GM13977 (cell line): ENCODE data around the gene DAND5.
A peak's percentile ranks its signal among the peaks of the same experiment; 100 is the strongest.

Experiments used
- DNase-seq: peaks from one replicate; pipeline ENCODE4 v3.0.0; 2012; ENCODE audit warnings: low spot score
- in situ Hi-C: fragments of 300-500 bp; cut with MboI; formaldehyde crosslinking; loops from one replicate; pipeline ENCODE4 v1.12.0; 2022; ENCODE audit warnings: low sequenced_read_pairs, low pct_unique_long_range_greater_than_20kb, mixed read lengths, inconsistent platforms; ENCODE audit not compliant: unreplicated experiment
- TF ChIP-seq, protein P1 (sequence below): IDR thresholded peaks from 2 replicates; pipeline ENCODE4 v1.5.1; 2012; ENCODE audit warnings: mild to moderate bottlenecking, control low read depth; ENCODE audit not compliant: insufficient read depth; ENCODE audit errors: extremely low read depth, missing control alignments

The DAND5 gene

DNA sequence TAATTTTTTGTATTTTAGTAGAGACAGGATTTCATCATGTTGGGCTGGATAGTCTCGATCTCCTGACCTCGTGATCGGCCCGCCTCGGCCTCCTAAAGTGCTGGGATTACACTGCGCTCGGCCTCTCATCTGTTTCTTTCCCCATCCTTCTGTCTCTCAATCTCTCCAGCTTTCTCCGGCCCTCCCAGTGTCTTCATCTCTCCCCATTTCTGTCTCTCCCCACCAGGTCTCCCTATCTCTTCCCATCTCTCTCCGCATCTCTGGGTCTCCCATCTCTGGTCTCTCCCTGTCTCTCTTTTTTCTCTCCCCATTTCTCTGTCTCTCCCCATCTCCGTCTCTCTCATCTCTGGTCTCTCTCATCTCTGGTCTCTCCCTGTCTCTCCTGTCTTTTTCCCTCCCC, 13.7 kb downstream of the DAND5 start:
- in situ Hi-C loops = no loop called here
- TF ChIP-seq, protein P1, sequence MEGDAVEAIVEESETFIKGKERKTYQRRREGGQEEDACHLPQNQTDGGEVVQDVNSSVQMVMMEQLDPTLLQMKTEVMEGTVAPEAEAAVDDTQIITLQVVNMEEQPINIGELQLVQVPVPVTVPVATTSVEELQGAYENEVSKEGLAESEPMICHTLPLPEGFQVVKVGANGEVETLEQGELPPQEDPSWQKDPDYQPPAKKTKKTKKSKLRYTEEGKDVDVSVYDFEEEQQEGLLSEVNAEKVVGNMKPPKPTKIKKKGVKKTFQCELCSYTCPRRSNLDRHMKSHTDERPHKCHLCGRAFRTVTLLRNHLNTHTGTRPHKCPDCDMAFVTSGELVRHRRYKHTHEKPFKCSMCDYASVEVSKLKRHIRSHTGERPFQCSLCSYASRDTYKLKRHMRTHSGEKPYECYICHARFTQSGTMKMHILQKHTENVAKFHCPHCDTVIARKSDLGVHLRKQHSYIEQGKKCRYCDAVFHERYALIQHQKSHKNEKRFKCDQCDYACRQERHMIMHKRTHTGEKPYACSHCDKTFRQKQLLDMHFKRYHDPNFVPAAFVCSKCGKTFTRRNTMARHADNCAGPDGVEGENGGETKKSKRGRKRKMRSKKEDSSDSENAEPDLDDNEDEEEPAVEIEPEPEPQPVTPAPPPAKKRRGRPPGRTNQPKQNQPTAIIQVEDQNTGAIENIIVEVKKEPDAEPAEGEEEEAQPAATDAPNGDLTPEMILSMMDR = no peak
- no peak for DNase-seq

DNA sequence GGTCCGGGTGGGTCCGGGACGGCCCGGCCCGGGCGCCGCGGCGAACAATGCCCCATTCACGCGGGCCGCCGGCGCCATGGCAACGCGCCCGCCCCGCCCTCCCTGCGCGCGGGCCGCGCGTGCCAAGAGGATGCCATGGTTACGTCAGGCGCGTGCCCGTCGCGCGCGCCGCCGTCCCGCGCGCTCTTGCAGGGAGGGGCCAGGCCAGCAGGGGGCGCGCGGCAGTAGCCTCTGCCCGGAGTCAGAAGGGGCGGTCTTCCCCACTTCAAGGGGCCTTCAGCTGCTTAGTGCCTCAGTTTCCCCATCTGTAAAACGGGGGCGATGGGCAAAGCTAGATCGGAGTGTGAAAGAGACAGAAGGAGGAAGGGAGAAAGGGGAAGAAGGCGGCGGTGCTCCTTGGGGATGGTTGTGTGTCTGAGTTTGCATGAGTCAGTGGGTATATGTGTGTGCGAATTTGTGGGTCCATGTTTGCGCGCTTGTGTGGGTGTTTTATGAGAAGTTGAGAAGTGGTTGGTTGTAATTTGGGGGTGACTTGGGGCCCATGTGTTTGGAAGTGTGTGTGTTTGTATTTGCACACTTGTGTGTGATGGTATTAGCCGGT, 14.3 kb downstream of the DAND5 start:
- in situ Hi-C loops = no loop called here
- TF ChIP-seq, protein P1 = peak; percentile 96
- peak; percentile 92 for DNase-seq

DNA sequence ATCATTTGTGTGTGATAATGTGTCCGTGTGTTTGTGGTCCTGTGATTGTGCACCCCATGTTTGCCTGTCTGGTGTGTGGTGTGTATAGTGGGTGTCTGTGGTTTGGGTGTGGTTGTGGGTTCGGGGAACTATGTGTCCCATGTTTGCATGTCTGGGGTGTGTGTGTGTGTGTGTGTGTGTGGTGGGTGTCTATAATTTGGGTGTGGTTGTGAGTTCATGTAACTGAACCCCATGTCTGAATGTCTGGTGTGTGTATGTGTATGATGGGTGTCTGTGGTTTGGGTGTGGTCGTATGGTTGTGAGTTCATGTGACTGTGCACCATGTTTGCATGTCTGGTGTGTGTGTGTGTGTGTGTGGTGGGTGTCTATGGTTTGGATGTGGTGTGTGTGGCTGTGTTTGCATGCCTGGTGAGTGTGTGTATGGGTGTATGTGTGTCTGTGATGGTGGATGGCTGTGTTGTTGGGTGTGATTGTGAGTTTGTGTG, 14.8 kb downstream of the DAND5 start:
- no peak for DNase-seq
- TF ChIP-seq, protein P1 = no peak
- in situ Hi-C loops = no loop called here

DNA sequence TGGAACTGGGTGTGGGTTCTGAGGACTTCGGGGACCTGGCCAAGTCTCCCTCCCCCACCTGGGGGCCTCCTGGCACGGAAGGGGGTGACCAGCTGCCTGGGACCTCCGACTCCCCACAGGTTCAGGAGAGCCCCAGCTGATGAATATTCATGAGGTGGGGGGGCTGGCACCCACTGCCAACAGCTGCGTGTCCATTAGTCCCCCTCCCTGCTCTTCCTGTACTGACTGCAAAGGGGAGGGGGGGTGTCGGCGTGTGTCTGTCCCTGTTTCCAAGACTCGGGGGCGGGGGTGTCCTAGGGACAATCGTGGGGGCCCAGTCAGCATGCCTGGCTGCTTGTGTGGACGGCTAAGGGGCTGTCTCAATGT, 15.3 kb downstream of the DAND5 start:
- TF ChIP-seq, protein P1 = no peak
- no peak for DNase-seq
- in situ Hi-C loops = no loop called here

DNA sequence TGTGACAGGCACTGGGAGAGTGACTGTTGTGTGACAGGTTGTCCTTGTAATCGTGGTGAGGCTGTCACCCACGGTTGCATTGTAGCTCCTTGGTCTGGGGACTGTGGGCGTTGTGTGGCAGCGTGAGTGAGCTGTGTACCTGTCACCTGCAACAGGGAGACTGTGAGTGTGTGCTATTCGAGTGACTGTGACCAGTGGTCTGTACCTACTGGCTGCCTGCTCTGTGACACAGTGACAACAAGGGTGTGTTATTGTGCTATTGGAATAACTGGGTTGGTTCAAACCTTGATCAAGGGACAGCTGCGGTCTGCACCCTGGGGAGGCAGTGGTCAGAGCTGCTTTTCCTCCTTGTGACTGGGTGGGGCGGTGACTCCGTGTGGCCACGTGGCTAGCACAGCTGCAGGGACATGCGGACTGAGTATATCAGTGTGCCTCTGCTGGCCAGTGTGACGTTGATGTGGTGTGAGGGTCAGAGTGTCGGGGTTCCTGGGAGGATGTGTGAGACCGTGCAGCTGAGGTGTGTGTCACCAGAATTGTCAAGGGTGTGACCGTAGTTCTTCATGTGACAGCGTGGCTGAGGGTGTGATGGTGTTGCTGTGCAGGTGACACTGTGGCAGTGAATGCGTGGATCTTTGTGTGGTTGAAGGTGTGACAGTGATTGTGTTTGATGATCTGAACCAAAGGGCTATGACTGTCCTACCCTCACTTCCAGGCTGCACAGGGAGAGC, 15.8 kb downstream of the DAND5 start:
- TF ChIP-seq, protein P1 = no peak
- in situ Hi-C loops = no loop called here
- no peak for DNase-seq

DNA sequence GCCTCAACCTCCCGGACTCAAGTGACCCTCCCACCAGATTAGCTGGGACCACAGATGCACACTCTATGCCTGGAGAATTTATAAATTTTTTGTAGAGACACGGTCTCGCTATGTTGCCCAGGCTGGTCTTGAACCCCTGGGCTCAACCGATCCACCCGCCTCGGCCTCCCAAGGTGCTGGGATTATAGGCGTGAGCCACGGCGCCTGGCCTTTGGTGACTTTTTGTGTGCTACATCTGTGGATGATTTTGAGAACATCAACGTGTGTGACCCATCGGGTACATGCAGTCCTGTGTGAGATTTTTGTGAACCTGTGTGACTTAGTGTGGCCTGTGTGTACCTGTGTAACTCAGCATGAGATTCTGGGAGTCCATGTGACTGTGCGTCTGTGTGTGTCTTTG, 17.4 kb downstream of the DAND5 start:
- DNase-seq = no peak
- in situ Hi-C loops = no loop called here
- TF ChIP-seq, protein P1 = no peak

DNA sequence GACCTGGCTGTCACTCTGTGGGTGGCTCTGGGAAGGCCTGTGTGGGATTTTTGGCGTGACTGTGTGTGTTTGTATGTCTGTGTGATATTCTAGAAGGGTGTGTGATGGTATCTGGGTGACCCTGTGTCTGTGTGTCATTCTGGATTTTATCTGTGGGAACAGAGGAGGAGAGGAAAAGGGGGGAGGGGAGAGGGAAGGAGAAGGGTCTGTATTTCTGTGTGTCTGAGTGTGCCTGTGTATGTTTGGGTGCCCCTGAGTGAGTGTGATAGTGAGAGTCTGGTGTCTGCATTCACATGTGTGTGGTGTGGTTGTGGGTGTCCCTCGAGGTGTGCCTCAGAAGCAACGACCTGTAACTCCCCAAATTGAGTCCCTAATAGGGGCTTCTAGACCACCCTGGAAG, 17.8 kb downstream of the DAND5 start:
- in situ Hi-C loops = no loop called here
- TF ChIP-seq, protein P1 = no peak
- no peak for DNase-seq
